ENCODE measurements around the gene HS3ST5. TPM values are rescaled to one million over a fixed set of nuclear protein-coding genes. Genes with fewer than 3 reads are reported as not detected.

HS3ST5 gene
- total RNA-seq, 1 donor from 2014 or later, result not detected

DNA sequence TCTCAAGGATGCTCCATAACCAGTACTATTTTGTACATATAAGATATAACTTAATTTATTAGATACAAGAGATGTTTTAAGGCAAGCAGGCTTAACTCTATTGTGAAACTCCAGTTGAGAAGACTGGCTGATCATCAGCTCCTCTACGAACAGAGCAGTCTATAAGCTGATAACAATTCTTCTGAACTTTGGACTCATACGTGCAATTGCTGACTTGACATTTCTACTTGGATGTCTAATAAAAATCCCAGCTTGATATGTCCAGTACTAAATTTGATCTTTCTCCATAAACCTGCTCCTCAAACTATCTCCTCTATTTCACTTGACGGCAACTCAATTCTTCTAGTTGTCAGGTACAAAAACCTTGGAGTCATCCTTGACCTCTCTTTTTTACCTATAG, 141.9 kb downstream of the HS3ST5 start:
- intact Hi-C loops (cut with micrococcal nuclease), result no loop called here

DNA sequence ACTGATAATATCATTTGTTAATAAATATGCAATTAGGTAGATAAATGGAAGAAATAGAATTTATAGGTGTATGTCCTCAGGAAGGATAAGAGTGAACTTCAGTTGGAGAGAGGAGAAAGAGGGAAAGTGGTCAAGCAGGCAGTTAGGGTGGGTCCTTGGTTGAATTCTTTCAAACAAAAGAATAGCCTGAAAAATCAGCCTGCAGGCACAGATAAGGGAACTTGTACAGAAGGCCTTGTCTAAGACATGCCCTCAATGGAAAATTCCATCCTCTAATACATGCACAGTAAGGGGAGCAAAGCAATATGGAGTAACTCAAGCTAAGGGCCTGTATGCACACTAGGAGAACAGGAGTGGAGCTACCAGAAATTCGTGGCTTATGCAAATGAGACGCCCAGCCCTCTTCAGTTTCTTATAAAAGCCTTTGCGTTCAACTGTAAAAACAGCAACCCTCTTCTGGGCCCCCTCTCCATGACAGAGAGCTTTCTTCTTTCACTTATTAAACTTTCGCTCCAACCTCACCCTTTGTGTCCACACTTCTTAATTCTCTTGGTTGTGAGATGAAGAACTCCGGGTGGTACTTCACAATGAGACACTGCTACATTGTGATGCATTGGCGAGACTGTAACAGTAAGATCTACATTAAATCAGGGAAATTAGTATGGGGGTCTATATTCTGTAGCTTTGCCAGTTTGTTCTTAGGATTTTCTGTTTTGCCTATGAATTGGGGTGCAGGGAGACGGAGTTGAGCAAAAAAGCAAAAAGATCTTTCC, 147.0 kb downstream of the HS3ST5 start:
- intact Hi-C loops (cut with micrococcal nuclease), result no loop called here

DNA sequence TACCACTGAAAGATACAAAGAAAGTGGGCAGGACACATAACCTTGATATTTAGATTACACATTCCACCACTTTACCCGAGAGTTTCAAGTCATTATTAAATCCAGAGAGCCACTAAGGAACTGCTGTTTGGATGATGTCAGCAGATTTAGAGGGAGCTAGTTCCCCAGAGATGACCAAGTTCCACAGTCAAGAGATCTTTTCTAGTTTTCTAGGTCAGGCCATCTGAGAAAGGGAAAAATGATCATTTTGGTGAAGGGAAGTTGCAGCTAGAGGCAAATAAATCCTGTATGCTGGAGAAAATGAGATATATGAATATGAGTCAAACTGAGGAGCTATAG, 147.8 kb downstream of the HS3ST5 start:
- intact Hi-C loops (cut with micrococcal nuclease), result no loop called here

DNA sequence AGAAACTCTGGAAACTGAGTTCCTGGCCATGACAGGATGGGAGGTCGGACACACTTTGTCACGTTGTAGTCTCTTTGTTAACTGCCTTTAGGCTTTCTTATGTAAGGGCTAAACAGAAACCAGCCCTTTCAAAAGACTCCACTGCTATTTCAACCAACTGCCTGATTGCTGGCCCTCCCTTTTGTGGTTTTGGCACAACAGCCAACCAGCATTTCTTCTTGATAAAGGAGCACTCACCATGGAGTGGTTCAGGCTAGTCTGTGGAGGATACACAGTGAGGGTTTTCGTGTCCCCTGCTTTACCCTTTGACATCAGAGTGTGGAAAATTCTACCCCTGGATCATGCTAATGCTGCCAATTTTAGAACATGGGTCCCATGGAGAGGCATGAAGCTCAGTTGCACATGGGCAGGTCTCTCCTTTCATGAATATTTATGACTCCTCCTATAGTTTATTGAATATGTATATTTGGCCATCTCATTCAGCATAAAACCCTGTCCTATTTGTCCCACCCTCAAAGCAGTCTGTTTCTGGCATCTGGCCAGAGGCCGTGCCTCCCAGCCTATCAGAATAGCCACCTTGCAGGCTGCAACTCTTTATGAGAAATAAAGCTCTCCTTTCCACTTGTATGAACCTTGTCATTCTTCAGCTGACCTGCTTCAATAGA, 148.3 kb downstream of the HS3ST5 start:
- intact Hi-C loops (cut with micrococcal nuclease), result no loop called here

DNA sequence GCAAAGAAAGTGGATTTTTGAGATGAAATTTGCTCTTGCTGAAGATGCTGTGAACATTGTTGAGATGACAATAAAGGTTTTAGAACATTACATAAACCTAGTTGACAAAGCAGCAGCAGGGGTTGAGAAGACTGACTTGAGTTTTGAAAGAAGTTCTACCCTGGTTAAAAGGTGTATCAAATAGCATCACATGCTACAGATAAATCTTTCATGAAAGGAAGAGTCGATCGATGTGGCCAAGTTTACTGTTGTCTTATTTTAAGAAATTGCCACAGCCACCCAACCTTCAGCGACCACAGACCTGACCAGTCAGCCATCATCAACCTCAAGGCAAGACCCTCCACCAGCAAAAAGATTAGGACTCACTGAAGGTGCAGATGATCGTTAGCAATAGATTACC, 155.3 kb downstream of the HS3ST5 start:
- intact Hi-C loops (cut with micrococcal nuclease), result no loop called here

DNA sequence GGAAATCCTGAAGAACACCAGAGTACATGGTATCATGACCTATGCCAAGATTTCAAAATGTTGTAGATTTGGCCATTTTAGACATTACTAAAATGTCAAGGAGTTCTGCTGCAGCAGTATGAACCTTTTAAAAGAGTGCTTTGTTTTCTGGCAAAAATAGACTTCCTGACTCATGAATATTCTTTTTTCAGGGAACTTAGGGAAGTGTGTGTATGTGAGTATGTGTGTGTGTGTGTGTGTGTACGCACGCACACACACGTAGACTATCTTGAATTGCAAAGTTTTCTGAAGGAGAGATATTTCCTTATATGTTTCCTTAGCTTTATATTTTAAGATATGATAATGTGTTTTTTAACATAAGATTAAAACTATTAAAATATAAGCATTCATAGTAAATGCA, 161.2 kb downstream of the HS3ST5 start:
- intact Hi-C loops (cut with micrococcal nuclease), result no loop called here

DNA sequence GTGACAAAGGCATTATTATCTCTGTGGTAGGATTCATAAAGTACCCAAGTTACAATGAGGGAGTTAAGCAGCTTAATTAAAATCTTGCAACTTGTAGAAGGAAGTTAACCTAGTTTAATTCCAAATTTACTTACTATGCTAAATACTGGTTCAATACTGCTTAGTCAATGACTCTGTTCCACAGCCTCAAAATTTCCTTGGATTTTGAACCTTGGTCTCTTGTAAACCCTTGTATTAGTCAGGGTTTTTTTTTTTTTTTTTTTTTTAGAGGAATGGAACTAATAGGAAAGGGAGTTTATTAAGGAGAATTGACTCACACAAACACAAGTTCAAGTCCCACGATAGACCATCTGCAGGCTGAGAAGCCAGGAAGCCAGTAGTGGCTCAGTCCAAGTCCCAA, 163.4 kb downstream of the HS3ST5 start:
- intact Hi-C loops (cut with micrococcal nuclease), result no loop called here

DNA sequence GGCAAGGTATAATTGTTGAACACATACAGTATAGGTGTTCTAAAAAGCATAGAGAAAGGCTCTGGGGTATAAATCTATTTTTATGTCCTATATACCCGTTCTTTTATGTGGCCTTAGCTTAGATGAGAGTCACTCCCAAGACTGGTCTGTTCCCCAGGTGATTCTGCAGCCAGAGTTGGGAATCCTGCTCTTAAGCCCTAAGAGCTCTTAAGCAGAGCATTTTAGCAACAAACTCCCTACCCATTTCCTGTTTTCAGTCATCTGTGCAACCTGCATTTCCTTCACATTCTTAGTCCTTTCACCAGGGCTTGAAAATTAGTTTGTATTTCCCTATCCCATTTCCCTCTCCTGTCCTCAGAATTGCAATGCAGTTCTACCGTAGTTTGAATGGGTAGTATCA, 166.1 kb downstream of the HS3ST5 start:
- intact Hi-C loops (cut with micrococcal nuclease), result no loop called here

DNA sequence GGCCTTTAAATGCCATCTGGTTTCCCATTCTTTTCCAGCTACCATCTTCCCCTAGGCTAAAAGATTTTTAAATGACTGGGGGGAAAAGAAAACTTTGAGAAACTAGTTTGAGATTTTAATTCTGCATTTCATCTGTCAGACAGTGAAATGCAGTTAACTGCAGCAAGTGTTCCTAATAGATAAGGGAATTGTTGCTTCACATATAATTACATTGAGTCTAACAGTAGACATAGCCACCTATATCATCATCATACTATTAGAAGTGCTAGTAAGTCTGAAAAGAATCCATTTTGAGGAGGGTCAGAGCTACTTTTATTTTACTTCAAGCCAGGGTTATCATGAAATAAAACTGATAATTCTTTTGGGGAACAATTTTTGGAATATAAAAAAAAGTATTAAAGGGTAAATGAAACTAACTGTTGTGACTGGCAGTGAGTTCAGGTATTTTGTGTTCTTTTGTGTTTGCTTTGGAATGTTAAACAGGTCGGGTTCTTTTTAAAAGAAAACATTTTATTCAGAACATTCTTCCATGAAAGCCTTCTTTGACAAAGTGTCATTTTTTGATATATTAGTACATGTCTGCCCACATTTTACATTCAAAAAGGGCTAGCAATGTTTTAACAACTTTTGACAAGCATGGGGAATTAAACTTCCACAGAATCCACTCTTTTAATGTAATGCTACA, 170.1 kb downstream of the HS3ST5 start:
- intact Hi-C loops (cut with micrococcal nuclease), result no loop called here

DNA sequence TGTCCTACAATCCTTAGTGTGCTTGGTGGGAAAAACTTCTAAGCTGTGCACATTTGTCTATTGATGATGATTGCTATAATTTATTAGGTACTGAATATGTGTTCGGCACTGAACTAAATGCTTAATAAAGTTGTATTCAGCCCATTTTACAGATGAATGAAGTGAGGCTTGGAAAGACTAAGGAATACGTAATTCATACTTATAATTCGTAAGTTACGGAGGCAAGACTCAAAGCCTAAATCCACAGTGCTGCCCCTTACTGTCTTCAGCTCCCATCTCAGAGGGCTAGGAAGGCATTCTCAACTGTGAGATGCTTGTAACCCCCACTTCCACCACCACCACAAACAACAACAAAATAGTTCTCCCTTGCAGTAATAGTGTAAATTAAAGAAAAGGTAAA, 171.3 kb downstream of the HS3ST5 start:
- intact Hi-C loops (cut with micrococcal nuclease), result no loop called here

DNA sequence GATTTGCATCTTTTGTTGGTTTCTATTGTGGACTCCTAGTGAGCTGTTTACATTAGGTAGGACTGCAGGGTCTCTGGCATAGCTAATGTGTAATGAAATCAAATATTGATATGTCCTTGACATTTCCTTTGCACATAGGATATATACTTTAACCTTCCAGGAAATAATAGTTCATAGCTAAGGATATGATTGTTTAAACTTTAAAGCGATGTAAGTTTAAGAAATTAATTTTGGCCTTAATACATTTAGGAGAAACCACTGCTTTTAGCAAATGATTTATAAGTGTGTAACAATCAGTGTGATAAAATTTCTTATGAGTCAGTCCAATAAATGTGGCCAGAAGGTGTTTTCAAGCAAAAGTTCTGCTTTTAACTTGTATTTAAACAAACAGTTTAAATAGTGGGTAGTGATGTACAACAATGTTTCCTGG, 171.8 kb downstream of the HS3ST5 start:
- intact Hi-C loops (cut with micrococcal nuclease), result no loop called here

DNA sequence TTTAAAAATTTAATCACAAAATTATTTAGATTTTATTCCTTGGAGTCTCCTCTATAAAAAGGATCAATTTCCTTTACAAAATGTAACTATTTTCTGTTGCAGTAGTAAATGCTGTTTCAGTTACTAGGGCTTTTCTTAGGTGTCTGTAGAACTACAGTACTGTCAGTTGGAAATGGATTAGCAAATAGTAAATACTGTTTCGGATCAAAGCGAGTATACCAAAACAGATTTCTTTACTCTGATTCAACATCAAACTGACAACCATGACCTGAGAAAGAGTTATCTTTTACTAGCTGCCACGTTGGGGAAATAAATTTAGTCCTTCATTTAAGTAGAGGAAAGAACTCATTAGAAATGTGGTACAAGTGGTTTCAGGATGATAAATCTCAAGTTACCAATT, 172.5 kb downstream of the HS3ST5 start:
- intact Hi-C loops (cut with micrococcal nuclease), result no loop called here

DNA sequence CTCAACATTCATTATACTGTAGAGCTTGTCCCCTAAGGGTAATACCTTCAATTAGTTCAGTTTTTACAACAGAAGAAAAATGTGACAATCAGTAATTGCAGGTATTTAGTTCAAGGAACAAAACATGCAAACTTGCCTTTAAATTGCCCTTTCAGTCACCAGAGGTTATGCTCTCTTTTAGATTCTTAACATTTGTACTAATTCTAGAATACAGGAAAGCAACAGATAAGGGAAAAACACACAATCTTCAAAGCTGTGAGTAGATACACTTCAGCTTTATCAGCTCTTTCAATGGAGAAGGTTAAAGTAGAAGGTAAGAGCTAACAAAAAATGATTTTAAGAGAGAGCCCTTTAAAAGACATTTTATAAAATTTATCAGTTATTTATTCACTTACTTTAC, 173.1 kb downstream of the HS3ST5 start:
- intact Hi-C loops (cut with micrococcal nuclease), result no loop called here

DNA sequence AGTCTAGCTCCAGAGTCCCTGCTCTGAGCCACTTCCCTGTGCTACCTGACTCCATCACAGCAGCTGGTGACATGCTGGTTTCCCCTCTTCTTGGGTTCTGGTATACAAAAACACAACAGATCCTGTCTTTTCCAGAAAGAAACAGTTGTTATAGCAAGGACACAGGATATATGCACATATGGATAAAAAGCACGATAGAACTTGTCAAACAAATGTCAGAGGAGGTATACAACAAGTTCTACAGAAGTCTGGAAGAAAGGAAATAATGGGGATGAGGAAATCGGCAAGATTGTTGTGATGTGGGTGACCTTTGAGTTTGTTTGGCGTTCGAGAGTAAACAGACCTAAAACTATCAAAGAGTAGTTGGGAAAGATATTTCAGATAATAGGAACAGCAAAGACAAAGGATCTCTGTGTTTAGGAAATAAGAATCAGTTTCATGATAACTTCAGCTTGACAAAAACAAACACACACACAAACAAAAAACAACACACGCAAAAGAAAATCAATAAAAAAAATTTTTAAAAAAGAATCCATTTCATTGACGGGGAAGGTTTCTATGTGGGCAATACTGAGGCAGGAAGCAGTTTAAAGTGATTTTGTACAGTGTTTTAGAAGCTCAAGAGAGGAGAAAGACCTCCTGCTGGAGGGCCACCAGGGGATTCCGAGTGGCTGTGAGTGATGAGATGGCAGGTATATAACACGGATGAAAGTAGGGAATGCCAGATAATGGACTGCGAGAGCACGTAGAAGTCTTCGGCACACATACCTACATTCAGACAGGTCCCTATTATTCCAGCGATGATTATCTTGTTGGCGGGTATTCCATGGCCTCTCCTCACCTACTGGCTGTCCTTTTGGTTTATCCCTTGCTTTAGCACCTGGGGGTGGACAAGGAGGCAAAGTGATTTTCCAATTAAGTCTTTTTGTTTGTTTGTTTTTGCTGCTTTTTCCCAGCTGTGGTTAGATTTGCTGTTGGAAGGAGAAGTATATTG, 174.9 kb downstream of the HS3ST5 start:
- intact Hi-C loops (cut with micrococcal nuclease), result no loop called here

DNA sequence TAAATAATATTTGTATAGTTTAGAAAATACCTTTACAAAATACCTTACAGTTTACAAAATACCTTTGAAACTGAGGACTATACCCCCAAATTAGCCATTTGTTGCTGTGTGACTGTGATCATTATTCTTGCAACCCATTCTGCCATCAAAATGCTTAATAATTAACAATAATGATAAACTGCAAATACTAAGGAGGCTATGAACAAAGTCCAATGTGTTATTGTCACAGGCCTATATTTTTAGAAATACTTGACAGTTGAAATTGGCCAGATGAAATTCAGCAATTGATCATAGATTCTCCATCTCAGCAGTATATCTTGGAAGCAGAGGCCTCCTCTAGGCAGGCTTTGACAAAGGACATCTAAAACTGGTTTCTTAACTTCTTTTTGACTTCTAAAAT, 178.6 kb downstream of the HS3ST5 start:
- intact Hi-C loops (cut with micrococcal nuclease), result no loop called here

DNA sequence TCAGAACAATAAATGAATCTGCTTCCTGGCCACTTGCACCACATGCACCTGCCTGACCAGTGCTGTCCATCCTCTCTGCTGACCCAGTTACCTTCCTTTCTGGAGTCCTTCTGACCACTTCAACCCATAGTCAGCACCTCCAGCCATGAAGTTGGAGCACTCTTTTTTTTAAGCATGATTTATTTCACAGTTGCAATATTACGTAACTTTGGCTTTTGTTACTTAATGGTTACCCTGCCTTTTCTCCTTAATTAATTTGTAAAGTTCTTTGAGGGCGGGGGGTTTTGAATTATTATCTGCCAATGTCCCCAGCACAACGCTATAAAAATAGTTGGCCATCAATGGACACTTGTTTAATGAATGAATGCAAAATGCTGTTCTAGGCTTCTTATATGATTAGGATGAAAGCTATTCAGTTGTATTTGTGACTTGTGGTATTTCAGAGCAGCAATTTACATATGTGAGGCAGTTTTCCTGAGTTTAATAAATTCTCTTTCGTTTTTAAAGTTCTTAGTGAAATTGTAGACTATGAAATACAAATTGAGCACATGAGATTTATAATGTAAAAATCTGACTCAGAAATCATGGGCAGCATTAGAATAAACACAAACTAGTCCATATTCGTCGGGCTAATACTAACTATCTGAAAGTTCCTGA, 180.0 kb downstream of the HS3ST5 start:
- intact Hi-C loops (cut with micrococcal nuclease), result no loop called here

DNA sequence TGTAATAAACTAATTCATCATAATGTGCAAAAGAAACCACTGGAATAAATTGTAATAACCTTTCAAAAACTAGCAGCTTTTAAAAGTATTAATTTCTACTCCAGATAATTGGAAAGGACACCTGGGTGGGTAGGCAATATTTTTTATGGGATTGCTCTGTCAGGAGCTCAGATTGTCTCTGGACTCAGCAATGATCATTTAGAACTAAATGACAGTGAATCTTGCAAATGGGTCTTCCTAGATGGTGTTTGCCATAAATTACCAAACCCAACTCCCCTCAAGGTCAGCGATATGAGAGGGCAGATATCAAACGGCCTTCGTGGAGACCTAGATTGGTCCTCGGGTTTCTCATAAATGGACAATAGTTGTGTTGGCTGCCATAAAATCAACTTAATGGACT, 181.9 kb downstream of the HS3ST5 start:
- intact Hi-C loops (cut with micrococcal nuclease), result no loop called here

DNA sequence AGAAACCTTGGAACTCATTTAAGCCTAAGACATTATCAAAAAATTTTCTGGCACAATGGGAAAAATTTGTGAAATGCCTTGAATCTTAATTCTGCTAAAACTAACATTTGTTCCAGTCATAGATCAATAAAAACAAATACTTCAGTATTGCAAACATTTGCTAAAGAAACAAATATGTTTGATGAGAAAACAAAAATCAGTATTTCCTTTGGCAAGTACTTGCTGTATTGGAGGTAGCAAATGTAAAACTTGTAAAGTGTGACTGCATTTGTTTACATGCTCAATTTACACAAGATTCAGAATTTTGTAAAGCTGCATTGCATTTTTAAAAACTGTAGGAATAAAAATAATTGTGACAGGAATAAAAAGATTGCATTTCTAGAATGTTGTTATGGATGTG, 183.1 kb downstream of the HS3ST5 start:
- intact Hi-C loops (cut with micrococcal nuclease), result no loop called here

DNA sequence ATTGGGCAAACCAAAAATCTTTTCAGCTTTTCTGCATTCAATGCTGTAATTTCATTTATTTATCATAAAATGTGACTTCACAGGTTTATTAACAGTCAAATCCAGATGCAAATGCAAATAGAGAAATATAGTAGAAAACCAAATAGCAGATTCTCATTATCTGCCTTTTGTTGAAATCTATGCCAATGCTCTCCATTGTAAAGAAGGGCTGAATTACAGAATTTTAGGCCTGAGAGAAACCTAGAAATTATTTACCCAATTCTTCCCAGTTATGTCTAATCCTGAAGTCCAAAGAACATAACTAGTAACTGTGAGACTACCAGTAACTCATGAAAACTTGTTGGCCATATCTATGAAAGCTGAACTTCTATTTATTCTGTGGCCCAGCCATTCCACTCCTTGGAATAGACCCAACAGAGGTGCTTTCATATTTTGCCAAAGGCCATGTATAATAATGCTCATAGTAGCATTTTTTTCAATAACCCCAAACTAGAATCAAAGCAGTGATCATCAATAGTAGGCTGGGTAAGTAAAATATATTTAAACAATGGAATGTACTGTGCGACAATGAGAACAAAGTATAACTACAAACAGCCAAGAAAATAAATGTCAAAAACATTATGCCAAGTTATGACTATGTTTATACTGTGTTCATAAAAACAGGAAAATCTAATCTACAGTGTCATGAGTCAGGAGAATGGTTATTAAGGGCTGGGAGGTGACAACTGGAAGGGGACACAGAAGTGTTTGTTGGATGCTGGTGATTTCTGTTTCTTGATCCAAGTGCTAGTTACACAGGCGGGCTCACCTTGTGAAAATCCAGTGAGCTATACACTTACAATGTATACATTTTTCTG, 183.8 kb downstream of the HS3ST5 start:
- intact Hi-C loops (cut with micrococcal nuclease), result no loop called here

DNA sequence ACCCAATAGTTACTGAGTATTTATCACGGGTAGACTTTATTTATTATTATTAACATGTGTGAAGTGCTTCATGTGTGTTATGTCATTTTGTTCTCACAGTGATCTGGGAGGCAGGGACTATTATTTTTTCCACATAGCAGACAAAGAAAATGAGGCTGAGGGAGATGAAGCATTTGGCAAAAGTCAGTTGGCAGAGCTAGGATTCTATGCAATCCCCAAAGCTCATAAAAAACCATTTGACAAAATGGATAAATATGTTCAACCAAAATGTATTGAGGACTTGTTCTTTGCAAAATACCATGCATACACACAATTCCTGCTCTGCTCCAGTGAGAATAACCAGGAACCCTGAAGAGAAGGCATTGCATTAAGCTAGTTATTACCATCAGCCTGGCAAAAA, 184.4 kb downstream of the HS3ST5 start:
- intact Hi-C loops (cut with micrococcal nuclease), result no loop called here

Measured in T-helper 2 cell treated with Interferon-gamma antibody and Interleukin-4, amounts not matched to agents 100 ng/mL and 5 ng/mL, for 36 hours (primary cell).